ENCODE data around the gene ZC3H11A.
"Not testable (repeated sequence)": the region's sequence is repeated elsewhere in the genome, so short reads cannot be mapped to it uniquely, and the experiment has no call there.

Gene ZC3H11A

GRCh38 chr1:203795441-203796235, at the start of gene ZC3H11A, which contains the start of gene ZBED6:
Gene ZC3H11A (plus strand): TSS chr1:203795623. CDS start chr1:203817071, 21,448 bp downstream.
Gene ZBED6 (plus strand): TSS chr1:203795623. CDS start chr1:203797523, 1,900 bp downstream.
- peak within 1 kb of the TSS; percentile 92 for H3K9ac ChIP-seq
- peak within 1 kb of the TSS; percentile 85 for H3K27ac ChIP-seq
- no peak for TF ChIP-seq Cebpa-rat (IDR thresholded peaks at IDR 0.05)
- peak within 1 kb of the TSS; percentile 83 for H3K4me3 ChIP-seq
- H4K20me1 ChIP-seq, result peaks cover 46% of the 10 kb centered on the region
- H3K27me3 ChIP-seq, result no peaks in the 10 kb centered on the region
- H3K36me3 ChIP-seq, result peaks cover 33% of the 10 kb centered on the region
- H3K4me2 ChIP-seq, result peak within 1 kb of the TSS; percentile 92
- peaks cover 27% of the 10 kb centered on the region for H3K4me1 ChIP-seq
- peaks cover 31% of the 10 kb centered on the region for H3K9me3 ChIP-seq

- H3K36me3 ChIP-seq, result peaks cover 5% of the 10 kb centered on the region; the same call in 1 of the 2 replicates
- H3K27me3 ChIP-seq, result no peaks in the 10 kb centered on the region
- H3K27ac ChIP-seq, result no peak overlapping the region
- peaks cover 9% of the 10 kb centered on the region; the same call in 1 of the 2 replicates for H3K9me3 ChIP-seq
- H3K9ac ChIP-seq, result no peak overlapping the region
- no peak overlapping the region for H3K4me2 ChIP-seq
- H4K20me1 ChIP-seq, result no peaks in the 10 kb centered on the region
- H3K4me3 ChIP-seq, result no peak overlapping the region
- TF ChIP-seq Cebpa-rat (IDR thresholded peaks at IDR 0.05), result no peak
- peaks cover 30% of the 10 kb centered on the region for H3K4me1 ChIP-seq
Observed at GRCh38 chr1:203746281-203746680, 49.1 kb upstream of the ZC3H11A start.

GRCh38 chr1:203751051-203751450, 44.4 kb upstream of the ZC3H11A start:
- no peak overlapping the region for H3K4me2 ChIP-seq
- H3K27ac ChIP-seq, result no peak overlapping the region
- 0 out of 2 replicates have a peak, but pooled peaks cover 2% of the 10 kb centered on the region for H3K9me3 ChIP-seq
- H4K20me1 ChIP-seq, result no peaks in the 10 kb centered on the region
- TF ChIP-seq Cebpa-rat (IDR thresholded peaks at IDR 0.05), result no peak
- H3K4me3 ChIP-seq, result no peak overlapping the region
- peaks cover 34% of the 10 kb centered on the region for H3K4me1 ChIP-seq
- no peak overlapping the region for H3K9ac ChIP-seq
- no peaks in the 10 kb centered on the region for H3K36me3 ChIP-seq
- no peaks in the 10 kb centered on the region for H3K27me3 ChIP-seq

- not testable (repeated sequence) for H3K9ac ChIP-seq, H3K9me3 ChIP-seq, H3K4me2 ChIP-seq, H3K27ac ChIP-seq, H3K36me3 ChIP-seq, H3K27me3 ChIP-seq, H4K20me1 ChIP-seq, H3K4me3 ChIP-seq
- H3K4me1 ChIP-seq, result peaks cover 34% of the 10 kb centered on the region
Observed at GRCh38 chr1:203751618-203752361, 43.6 kb upstream of the ZC3H11A start.

DNA sequence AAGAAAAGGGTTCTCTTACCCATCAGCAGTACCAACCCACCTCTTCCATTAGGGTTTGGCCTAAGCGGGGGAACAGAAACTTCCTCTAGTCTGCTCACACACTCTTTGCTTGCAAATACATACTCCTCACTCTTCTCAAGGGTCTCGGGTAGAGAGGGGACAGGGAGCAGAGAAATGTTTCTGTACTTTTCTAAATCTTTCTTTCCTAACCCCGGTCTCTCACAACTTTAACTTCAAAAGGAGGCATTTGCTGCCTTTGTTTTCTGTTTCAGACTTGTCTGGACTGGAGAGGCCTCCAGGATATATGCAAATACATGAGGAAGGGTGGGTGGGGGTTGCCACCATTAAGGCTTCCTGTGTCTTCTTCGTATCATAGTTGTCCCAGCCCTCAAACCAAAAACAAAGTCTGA, 41.0 kb upstream of the ZC3H11A start:
- peak overlapping the region; percentile 47 for H3K9ac ChIP-seq
- H4K20me1 ChIP-seq, result no peaks in the 10 kb centered on the region
- H3K36me3 ChIP-seq, result no peaks in the 10 kb centered on the region
- H3K4me1 ChIP-seq, result peaks cover 38% of the 10 kb centered on the region
- H3K27me3 ChIP-seq, result no peaks in the 10 kb centered on the region
- TF ChIP-seq Cebpa-rat (IDR thresholded peaks at IDR 0.05), result no peak
- H3K27ac ChIP-seq, result peak overlapping the region; percentile 81
- H3K9me3 ChIP-seq, result no peaks in the 10 kb centered on the region
- peak overlapping the region; percentile 53 for H3K4me2 ChIP-seq
- no peak overlapping the region for H3K4me3 ChIP-seq

- TF ChIP-seq Cebpa-rat (IDR thresholded peaks at IDR 0.05), result no peak
- no peaks in the 10 kb centered on the region for H3K27me3 ChIP-seq
- H3K36me3 ChIP-seq, result no peaks in the 10 kb centered on the region
- H4K20me1 ChIP-seq, result no peaks in the 10 kb centered on the region
- H3K9me3 ChIP-seq, result no peaks in the 10 kb centered on the region
- no peak overlapping the region for H3K27ac ChIP-seq
- H3K4me2 ChIP-seq, result no peak overlapping the region
- no peak overlapping the region for H3K4me3 ChIP-seq
- H3K9ac ChIP-seq, result no peak overlapping the region
- peaks cover 44% of the 10 kb centered on the region for H3K4me1 ChIP-seq
Observed at GRCh38 chr1:203756036-203756435, 39.4 kb upstream of the ZC3H11A start.

DNA sequence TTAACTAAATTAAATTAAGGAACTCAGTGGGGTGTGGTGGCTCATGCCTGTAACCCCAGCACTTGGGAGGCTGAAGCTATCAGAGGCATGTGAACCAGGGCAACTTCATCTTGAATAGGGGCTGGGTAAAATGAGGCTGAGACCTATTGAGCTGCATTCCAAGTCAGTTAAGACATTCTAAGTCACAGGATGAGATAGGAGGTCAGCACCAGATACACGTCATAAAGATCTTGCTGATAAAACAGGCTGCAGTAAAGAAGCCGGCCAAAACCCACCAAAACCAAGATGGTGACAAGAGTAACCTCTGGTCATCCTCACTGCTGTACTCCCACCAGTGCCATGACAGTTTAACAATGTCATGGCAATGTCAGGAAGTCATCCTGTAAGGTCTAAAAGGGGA, 36.7 kb upstream of the ZC3H11A start:
- peaks cover 37% of the 10 kb centered on the region for H3K4me1 ChIP-seq
- H3K9me3 ChIP-seq, H3K36me3 ChIP-seq, H3K9ac ChIP-seq, H3K27me3 ChIP-seq, H3K4me3 ChIP-seq, H3K27ac ChIP-seq, H4K20me1 ChIP-seq, H3K4me2 ChIP-seq: not testable (repeated sequence)

GRCh38 chr1:203760506-203760905, 34.9 kb upstream of the ZC3H11A start:
- no peak overlapping the region for H3K27ac ChIP-seq
- H3K9me3 ChIP-seq, result no peaks in the 10 kb centered on the region
- H4K20me1 ChIP-seq, result no peaks in the 10 kb centered on the region
- H3K9ac ChIP-seq, result no peak overlapping the region
- H3K27me3 ChIP-seq, result no peaks in the 10 kb centered on the region
- H3K36me3 ChIP-seq, result no peaks in the 10 kb centered on the region
- no peak overlapping the region for H3K4me3 ChIP-seq
- TF ChIP-seq Cebpa-rat (IDR thresholded peaks at IDR 0.05), result no peak
- H3K4me2 ChIP-seq, result no peak overlapping the region
- peaks cover 37% of the 10 kb centered on the region for H3K4me1 ChIP-seq

- H3K4me2 ChIP-seq, H3K9ac ChIP-seq, H3K9me3 ChIP-seq, H4K20me1 ChIP-seq, H3K27ac ChIP-seq, H3K36me3 ChIP-seq, H3K4me3 ChIP-seq, H3K27me3 ChIP-seq: not testable (repeated sequence)
- H3K4me1 ChIP-seq, result peaks cover 39% of the 10 kb centered on the region
Observed at GRCh38 chr1:203761958-203762357, 33.5 kb upstream of the ZC3H11A start.

- no peaks in the 10 kb centered on the region for H3K36me3 ChIP-seq
- no peak overlapping the region for H3K4me3 ChIP-seq
- no peak for TF ChIP-seq Cebpa-rat (IDR thresholded peaks at IDR 0.05)
- no peaks in the 10 kb centered on the region for H3K9me3 ChIP-seq
- H3K4me2 ChIP-seq, result no peak overlapping the region; the same call in 1 of the 2 replicates
- peaks cover 44% of the 10 kb centered on the region for H3K4me1 ChIP-seq
- peak overlapping the region; percentile 87; the same call in 1 of the 2 replicates for H3K27ac ChIP-seq
- H3K27me3 ChIP-seq, result no peaks in the 10 kb centered on the region
- no peak overlapping the region for H3K9ac ChIP-seq
- H4K20me1 ChIP-seq, result no peaks in the 10 kb centered on the region
Observed at GRCh38 chr1:203763505-203763904, 31.9 kb upstream of the ZC3H11A start.
